KOPT-K1 (cell line): ENCODE data around the gene BLVRA.
"Not testable (repeated sequence)": the region's sequence is repeated elsewhere in the genome, so short reads cannot be mapped to it uniquely, and the experiment has no call there.

Source experiments
- H3K27ac ChIP-seq: fragments of 200-600 bp; sonication (generic); 2 replicates; pipeline ENCODE4 v1.5.1; 2016; ENCODE audit warnings: antibody characterized with exemption, mild to moderate bottlenecking, low read depth, low read length; ENCODE audit not compliant: poor library complexity, severe bottlenecking
- H3K36me3 ChIP-seq: fragments of 200-600 bp; sonication (generic); 2 replicates; pipeline ENCODE4 v1.5.1; 2017; ENCODE audit warnings: antibody characterized with exemption, mild to moderate bottlenecking, low read length, moderate library complexity; ENCODE audit not compliant: insufficient read depth
- H3K9me3 ChIP-seq: fragments of 200-600 bp; sonication (generic); 2 replicates; pipeline ENCODE4 v1.5.1; 2017; ENCODE audit warnings: antibody characterized with exemption, low read length, mild to moderate bottlenecking; ENCODE audit not compliant: insufficient read depth, poor library complexity, severe bottlenecking

The BLVRA gene

DNA sequence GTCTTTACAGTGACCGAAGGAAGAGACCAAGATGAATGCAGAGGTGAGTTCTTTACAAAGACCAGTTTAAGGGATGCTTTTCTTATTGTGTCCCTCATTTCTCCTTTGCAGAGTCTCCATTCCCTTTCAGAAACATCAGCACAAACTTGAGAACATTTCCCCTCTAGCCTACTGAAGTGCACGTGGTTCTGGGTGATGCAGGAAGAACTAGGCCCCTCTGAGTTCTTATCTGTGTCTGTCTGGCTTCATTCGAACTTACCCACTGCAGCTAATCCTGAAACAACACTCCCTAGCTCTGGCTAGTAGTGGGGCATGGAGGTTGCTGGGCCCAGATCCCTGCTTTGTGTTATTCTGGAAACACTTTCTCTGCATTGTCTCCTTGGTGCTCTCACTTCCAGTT is 12.6 kb downstream of the BLVRA start:
- peak overlapping the region; percentile 5 for H3K27ac ChIP-seq
- no peaks in the 10 kb centered on the region for H3K9me3 ChIP-seq
- H3K36me3 ChIP-seq, result peaks cover 10% of the 10 kb centered on the region; the same call in 1 of the 2 replicates

DNA sequence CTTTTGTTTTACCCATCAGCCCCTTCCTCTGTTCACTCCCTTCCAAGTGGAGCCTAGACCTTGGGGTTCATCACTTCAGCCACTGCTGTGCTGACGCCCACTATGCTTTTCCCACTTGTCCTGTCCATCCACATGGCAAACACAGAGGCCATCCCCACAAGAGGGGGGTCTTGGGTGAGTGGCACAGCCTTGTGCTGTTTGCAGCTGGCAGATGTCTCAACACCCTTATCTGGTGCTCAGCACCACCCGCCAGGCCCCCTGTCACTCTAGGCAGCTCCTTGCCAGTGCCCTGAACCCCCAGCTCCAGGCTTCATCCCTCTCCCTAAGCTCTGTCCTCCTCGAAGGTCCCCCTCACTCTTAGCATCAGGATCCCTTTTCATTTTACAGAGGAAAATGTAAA is 13.1 kb downstream of the BLVRA start:
- Histone ChIP-seq H3K36me3 (peaks cover 10% of the 10 kb centered on the region; the same call in 1 of the 2 replicates), H3K27ac (peak overlapping the region; percentile 5), H3K9me3 (no peaks in the 10 kb centered on the region)

DNA sequence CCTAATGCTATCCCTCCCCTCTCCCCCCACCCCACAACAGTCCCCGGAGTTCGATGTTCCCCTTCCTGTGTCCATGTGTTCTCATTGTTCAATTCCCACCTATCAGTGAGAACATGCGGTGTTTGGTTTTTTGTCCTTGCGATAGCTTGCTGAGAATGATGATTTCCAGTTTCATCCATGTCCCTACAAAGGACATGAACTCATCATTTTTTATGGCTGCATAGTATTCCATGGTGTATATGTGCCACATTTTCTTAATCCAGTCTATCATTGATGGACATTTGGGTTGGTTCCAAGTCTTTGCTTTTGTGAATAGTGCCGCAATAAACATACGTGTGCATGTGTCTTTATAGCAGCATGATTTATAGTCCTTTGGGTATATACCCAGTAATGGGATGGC is 14.8 kb downstream of the BLVRA start:
- H3K36me3 ChIP-seq, result peaks cover 10% of the 10 kb centered on the region; the same call in 1 of the 2 replicates
- H3K27ac ChIP-seq, H3K9me3 ChIP-seq: not testable (repeated sequence)

DNA sequence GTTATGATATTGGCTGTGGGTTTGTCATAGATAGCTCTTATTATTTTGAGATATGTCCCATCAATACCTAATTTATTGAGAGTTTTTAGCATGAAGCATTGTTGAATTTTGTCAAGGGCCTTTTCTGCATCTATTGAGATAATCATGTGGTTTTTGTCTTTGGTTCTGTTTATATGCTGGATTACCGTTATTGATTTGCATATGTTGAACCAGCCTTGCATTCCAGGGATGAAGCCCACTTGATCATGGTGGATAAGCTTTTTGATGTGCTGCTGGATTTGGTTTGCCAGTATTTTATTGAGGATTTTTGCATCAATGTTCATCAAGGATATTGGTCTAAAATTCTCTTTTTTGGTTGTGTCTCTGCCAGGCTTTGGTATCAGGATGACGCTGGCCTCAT is 16.8 kb downstream of the BLVRA start:
- H3K36me3 ChIP-seq, result peaks cover 10% of the 10 kb centered on the region; the same call in 1 of the 2 replicates
- H3K9me3 ChIP-seq, H3K27ac ChIP-seq: not testable (repeated sequence)

DNA sequence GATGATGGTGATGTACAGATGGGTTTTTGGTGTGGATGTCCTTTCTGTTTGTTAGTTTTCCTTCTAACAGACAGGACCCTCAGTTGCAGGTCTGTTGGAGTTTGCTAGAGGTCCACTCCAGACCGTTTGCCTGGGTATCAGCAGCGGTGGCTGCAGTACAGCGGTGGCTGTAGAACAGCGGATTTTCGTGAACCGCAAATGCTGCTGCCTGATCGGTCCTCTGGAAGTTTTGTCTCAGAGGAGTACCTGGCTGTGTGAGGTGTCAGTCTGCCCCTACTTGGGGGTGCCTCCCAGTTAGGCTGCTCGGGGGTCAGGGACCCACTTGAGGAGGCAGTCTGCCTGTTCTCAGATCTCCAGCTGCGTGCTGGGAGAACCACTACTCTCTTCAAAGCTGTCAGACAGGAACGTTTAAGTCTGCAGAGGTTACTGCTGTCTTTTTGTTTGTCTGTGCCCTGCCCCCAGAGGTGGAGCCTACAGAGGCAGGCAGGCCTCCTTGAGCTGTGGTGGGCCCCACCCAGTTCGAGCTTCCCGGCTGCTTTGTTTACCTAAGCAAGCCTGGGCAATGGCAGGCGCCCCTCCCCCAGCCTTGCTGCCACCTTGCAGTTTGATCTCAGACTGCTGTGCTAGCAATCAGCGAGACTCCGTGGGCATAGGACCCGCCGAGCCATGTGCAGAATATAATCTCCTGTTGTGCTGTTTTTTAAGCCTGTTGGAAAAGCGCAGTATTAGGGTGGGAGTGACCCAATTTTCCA is 20.0 kb downstream of the BLVRA start:
- H3K9me3 ChIP-seq, H3K36me3 ChIP-seq, H3K27ac ChIP-seq: not testable (repeated sequence)

DNA sequence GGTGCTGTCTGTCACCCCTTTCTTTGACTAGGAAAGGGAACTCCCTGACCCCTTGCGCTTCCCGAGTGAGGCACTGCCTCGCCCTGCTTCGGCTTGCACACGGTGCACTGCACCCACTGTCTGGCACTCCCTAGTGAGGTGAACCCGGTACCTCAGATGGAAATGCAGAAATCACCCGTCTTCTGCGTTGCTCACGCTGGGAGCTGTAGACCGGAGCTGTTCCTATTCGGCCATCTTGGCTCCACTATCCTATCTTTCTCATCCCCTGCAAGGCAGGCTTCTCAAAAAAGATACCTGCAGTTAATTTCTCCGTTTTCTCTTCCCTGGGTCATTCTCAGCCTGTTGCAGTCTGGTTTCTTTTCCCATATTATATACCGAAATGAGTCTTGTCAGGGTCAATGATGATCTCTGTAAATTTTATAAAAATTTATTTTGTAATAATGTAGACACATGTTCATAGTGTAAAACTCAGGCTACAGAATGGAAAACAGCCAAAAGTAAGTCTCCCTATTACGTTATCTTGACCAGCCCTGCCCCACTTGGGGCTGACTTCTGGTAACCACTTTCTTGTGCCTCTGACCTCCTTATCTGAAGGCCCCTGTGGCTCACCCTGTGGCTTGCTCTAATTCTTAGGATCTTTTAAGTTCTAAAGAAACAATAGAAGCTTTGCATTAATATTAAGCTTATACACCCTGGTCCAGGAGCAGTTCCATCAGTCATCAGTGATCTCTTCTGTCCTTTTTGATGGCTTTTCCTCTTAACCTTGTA is 20.7 kb downstream of the BLVRA start:
- no peaks in the 10 kb centered on the region for H3K9me3 ChIP-seq
- H3K36me3 ChIP-seq, result no peaks in the 10 kb centered on the region; the same call in 1 of the 2 replicates
- H3K27ac ChIP-seq, result no peak overlapping the region

DNA sequence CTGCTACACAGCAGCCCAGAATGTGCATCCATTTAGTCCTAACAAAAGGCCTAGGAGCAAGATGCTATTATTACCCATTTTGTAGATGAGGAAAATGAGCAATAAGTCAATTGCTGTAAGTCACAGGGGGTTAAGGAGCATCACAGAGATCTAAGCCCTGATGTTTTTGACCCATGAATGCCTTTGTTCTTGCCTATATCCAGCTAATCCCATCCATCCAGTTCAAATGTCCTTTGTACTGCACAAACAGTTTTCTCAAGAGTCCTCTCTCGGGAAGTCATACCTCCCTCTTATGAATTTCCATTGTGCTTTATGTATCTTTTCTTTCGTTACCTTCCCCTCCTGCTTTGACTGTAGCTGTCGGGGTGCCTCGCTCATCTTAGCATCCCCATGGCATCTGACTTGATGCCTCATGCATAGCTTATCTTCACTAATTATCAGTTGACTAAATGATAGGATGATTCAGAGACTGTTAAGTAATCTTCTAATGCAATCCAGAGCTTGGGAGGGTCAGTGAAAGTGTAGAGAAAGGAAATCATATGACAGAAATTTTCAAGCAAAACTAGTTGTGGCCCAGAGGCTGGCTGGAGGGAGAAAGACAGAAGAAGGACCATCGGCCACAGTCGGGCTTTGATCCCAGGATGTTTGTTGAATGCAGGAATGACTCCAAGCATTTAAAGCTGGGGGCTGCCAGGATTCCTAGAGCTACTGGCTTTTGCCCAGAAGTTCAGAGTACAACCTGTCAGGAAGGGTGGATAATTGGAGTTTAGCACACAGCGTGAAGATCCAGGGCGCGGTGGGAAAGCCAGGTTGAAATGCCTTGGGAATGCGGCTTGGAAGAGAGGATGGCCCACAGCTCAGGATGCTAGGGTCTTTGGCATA is 23.5 kb downstream of the BLVRA start:
- no peaks in the 10 kb centered on the region for H3K9me3 ChIP-seq
- H3K36me3 ChIP-seq, result no peaks in the 10 kb centered on the region; the same call in 1 of the 2 replicates
- H3K27ac ChIP-seq, result no peak overlapping the region

DNA sequence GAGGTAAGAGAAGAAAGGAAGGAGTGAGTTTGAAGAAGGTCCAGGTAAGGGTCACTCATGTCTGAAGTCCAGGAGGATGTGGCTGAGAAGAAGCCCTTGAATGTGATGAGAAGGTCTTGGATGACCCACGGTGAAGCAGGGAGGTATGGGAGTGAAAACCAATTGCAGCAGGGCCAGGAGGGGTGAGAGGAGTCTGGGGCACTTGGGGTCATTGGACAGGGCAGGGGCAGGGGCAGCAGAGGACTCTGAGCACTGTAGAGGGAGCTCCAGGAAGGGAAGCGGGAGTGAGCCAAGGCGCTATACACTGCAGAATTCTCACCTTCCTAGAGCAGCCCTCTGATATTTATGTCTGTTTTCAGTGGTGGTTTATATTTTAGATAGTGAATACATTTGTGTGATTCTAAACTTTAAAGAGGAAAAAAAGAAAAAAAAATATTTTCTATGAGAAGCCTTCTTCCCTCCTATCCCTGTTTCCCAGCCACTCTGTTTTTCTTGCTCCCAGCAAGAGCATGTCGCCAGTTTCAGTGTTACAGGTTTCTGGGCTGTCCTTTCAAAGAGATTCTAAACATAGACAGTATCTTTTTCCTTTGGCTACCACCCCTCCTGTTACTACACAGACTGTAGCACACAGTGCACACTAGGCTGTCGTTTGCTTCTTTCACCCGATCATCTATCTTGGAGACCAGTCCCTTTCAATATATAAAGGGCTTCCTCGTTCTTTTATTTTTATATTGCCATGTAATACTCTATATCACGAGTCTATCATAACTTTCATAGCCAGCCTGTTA is 24.5 kb downstream of the BLVRA start:
- Histone ChIP-seq H3K36me3 (no peaks in the 10 kb centered on the region; the same call in 1 of the 2 replicates), H3K27ac (no peak overlapping the region), H3K9me3 (no peaks in the 10 kb centered on the region)

DNA sequence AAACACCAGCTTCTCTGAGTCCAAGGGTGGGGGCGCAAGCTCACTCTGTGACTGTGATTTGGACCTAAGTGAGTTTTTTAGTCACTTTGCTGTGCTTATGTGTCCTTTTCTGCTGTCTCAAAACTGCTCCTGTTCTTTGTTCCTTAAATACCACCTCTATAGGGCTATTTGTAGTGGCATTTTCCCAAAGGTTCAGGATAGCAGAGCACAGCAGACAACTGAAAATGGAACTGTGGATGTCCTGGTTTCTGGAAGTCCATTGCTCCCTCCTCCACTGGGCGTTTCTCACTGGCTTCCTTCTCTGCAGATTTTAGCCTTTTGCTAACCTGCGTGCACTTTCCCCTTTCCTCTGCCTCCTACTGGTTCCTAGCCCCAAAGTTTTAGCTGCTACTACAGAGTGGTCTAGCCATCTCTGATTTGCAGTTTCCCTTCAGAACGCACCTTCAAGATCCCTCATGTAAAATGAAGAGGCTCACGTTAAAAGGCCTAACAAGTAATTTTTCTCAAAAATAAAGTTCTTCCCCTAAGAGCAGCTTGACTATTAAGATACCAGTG is 25.6 kb downstream of the BLVRA start:
- Histone ChIP-seq H3K9me3 (no peaks in the 10 kb centered on the region), H3K27ac (no peak overlapping the region), H3K36me3 (peaks cover 6% of the 10 kb centered on the region; the same call in 1 of the 2 replicates)

DNA sequence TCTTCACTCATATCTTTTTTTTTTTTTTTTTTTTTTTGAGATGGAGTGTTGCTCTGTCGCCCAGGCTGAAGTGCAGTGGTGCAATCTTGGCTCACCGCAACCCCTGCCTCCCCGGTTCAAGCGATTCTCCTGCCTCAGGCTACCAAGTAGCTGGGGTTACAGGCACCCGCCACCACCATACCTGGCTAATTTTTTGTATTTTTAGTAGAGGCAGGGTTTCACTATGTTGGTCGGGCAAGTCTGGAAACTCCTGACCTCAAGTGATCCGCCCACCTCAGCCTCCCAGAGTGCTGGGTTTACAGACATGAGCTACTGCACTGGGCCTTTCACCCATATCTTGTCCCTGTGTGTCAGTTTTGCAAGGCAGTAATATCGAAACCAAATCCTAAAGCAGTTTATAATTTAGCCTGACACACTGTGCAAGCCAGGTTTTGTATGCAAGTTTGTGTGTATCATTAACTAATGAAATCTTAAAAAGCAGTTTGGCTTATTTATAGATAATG is 26.2 kb downstream of the BLVRA start:
- H3K27ac ChIP-seq, H3K9me3 ChIP-seq: not testable (repeated sequence)
- H3K36me3 ChIP-seq, result peaks cover 11% of the 10 kb centered on the region; the same call in 1 of the 2 replicates

DNA sequence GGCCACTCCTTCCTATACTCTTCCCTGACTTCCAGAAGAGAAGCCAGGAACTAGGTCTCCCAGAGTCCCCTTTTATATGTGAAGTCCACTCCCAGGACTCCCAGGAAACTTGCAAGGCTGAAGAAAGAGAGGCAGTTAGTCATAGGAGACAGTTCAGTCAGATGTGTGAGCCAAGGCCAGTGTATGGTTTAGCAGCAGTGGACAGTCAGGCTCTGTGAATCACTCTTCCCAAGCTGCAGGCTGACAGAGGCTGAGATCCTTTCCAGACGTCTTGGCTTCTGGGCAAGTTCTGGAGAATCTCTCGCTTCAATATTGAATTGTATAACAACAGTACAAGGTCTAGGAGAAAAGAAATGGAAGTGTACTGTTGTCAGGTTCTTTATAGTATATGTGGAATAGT is 26.9 kb downstream of the BLVRA start:
- H3K9me3 ChIP-seq, result no peaks in the 10 kb centered on the region
- H3K36me3 ChIP-seq, result peaks cover 17% of the 10 kb centered on the region; the same call in 1 of the 2 replicates
- H3K27ac ChIP-seq, result no peak overlapping the region

DNA sequence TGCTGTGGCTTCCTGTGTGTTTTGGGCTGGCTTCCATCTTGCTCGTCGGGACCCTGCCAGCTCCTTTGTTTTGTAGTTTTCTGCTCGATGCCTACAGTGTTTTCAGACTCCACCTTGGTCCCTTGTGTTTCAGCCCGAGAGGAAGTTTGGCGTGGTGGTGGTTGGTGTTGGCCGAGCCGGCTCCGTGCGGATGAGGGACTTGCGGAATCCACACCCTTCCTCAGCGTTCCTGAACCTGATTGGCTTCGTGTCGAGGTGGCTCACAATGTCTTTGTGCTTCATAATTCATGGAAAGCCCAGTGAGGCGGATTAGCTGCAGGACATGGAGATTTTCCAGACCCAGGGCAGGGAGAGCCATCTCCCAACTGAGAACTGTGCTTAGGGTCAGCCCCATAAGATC is 29.3 kb downstream of the BLVRA start:
- no peaks in the 10 kb centered on the region for H3K9me3 ChIP-seq

DNA sequence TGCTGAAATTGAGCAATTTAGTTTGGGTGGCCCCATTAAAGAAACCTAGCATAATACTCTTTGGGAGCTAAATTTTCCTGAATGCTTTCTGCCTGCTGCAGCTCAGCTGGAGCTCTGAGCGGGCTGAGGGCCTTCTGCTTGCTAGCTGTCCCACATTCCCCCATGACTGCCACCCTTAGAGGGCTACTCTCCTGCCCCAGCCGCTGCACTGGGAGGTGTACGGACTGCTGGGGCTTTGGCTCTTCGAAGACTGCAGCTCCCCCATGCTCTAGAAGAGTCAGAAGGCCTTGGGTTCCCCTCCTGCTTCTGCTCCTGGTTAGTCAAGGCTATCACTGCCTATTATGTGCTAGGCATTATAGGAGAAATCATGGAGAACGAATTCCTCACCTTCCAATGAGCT is 31.5 kb downstream of the BLVRA start:
- Histone ChIP-seq H3K27ac (no peak overlapping the region), H3K9me3 (no peaks in the 10 kb centered on the region), H3K36me3 (peaks cover 39% of the 10 kb centered on the region)

More for the DNA sequence above, 29.3 kb downstream of the BLVRA start:
- Histone ChIP-seq H3K27ac (no peak overlapping the region), H3K36me3 (peaks cover 36% of the 10 kb centered on the region)

DNA sequence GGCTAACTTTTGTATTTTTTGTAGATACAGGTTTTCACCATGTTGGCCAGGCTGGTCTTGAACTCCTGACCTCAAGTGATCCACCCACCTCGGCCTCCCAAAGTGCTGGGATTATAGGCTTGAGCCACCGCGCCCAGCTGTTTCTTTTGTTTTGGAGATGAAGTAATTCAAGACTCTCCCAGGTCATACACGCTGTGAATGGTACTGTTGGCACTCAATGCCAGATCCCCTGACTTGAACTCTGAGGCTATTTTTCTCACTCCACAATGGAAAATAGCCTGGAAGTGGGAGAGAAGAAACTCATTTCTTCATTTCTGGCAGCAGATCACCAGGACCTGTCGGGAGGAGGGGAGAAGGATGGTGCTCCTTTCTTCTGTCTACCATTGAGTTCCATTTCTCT is 32.4 kb downstream of the BLVRA start:
- no peak overlapping the region for H3K27ac ChIP-seq
- H3K36me3 ChIP-seq, result peaks cover 39% of the 10 kb centered on the region
- no peaks in the 10 kb centered on the region for H3K9me3 ChIP-seq
